Thyroid gland (tissue), 4 donors: Measurements from ENCODE around the gene RELCH.

Source experiments
- CTCF ChIP-seq, 6 experiments: fragments of 200-600 bp in 3 of 6; fragments of 450-650 bp in 3 of 6; sonication (generic) in 3 of 6; IDR thresholded peaks; one replicate each; pipeline ENCODE4 v1.5.1; 2016 to 2019; ENCODE audit warnings: antibody characterized with exemption in 6 of 6, mild to moderate bottlenecking in 2 of 6, inconsistent platforms in 1 of 6, moderate library complexity in 1 of 6
- POLR2A ChIP-seq, 2 donors: fragments of 450-650 bp; IDR thresholded peaks; one replicate each; pipeline ENCODE4 v1.6.1; 2017; ENCODE audit warnings: antibody characterized with exemption in 2 of 2, mild to moderate bottlenecking in 2 of 2, moderate library complexity in 1 of 2

GRCh38 chr18:62196980-62197379 lies 9.9 kb downstream of the RELCH start:
- TF ChIP-seq CTCF (IDR thresholded peaks at IDR 0.05) (no peak), POLR2A (IDR thresholded peaks at IDR 0.05) (no peak)
